Gastroesophageal sphincter (tissue), 2 donors: Measurements from ENCODE around the gene ARID1B.

ENCODE experiments used
- POLR2A ChIP-seq, 2 donors: fragments of 450-650 bp; IDR thresholded peaks; one replicate each; pipeline ENCODE4 v1.6.1; 2017; ENCODE audit warnings: antibody characterized with exemption in 2 of 2, mild to moderate bottlenecking in 2 of 2, moderate library complexity in 1 of 2
- POLR2AphosphoS5 ChIP-seq: sonication (generic); formaldehyde crosslinking; IDR thresholded peaks from one replicate; pipeline ENCODE4 v1.6.1; 2017; ENCODE audit warnings: antibody characterized with exemption

GRCh38 chr6:156875062-156875461 lies 97.9 kb downstream of the ARID1B start:
- no peak for TF ChIP-seq POLR2AphosphoS5
- TF ChIP-seq POLR2A (IDR thresholded peaks at IDR 0.05) = no peak
